BE2C (cell line): ENCODE data around the gene DOCK9.

Source experiments
- DNase-seq: peaks from one replicate; pipeline ENCODE4 v3.0.0-alpha.2; 2020
- H3K27me3 ChIP-seq: fragments of 250-450 bp; sonication (Bioruptor Pico); 2 replicates; pipeline ENCODE4 v1.5.1; 2020; ENCODE audit warnings: mild to moderate bottlenecking
- H3K36me3 ChIP-seq: fragments of 250-450 bp; sonication (Bioruptor Pico); 2 replicates; pipeline ENCODE4 v1.5.1; 2020; ENCODE audit warnings: mild to moderate bottlenecking
- H3K4me1 ChIP-seq: fragments of 250-450 bp; sonication (Bioruptor Pico); 2 replicates; pipeline ENCODE4 v1.5.1; 2020
- H3K4me3 ChIP-seq: 2 replicates; pipeline ENCODE4 v1.5.1; 2011; ENCODE audit warnings: low read depth, low read length
- H3K9me3 ChIP-seq: fragments of 250-450 bp; sonication (Bioruptor Pico); 2 replicates; pipeline ENCODE4 v1.5.1; 2020
- TF ChIP-seq, protein P1 (sequence below): IDR thresholded peaks from 2 replicates; pipeline ENCODE4 v1.5.1; 2012; ENCODE audit warnings: mild to moderate bottlenecking, low read depth, low read length

Gene DOCK9

DNA sequence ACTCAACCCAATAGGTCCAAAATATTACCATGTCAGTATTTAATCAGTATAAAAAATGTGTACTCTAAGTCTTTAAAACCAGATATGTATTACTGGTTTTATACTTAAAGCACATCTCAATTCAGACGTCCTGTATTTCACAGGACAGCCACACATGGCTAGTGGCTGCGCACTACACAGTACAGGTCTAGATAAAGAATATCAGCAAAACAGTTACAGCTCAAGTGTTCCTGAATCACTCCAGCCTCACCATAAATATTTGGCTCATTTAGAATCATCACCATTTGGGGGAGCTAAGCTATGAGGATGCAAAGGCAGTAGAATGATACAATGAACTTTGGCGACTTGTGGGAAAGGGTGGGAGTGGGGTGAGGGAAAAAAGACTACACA is 89.0 kb downstream of the DOCK9 start:
- Histone ChIP-seq H3K4me3 (no peak overlapping the region), H3K36me3 (no peaks in the 10 kb centered on the region), H3K9me3 (no peaks in the 10 kb centered on the region), H3K4me1 (no peaks in the 10 kb centered on the region), H3K27me3 (peaks cover 49% of the 10 kb centered on the region)
- TF ChIP-seq, protein P1, sequence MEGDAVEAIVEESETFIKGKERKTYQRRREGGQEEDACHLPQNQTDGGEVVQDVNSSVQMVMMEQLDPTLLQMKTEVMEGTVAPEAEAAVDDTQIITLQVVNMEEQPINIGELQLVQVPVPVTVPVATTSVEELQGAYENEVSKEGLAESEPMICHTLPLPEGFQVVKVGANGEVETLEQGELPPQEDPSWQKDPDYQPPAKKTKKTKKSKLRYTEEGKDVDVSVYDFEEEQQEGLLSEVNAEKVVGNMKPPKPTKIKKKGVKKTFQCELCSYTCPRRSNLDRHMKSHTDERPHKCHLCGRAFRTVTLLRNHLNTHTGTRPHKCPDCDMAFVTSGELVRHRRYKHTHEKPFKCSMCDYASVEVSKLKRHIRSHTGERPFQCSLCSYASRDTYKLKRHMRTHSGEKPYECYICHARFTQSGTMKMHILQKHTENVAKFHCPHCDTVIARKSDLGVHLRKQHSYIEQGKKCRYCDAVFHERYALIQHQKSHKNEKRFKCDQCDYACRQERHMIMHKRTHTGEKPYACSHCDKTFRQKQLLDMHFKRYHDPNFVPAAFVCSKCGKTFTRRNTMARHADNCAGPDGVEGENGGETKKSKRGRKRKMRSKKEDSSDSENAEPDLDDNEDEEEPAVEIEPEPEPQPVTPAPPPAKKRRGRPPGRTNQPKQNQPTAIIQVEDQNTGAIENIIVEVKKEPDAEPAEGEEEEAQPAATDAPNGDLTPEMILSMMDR: no peak
- no peak for DNase-seq

DNA sequence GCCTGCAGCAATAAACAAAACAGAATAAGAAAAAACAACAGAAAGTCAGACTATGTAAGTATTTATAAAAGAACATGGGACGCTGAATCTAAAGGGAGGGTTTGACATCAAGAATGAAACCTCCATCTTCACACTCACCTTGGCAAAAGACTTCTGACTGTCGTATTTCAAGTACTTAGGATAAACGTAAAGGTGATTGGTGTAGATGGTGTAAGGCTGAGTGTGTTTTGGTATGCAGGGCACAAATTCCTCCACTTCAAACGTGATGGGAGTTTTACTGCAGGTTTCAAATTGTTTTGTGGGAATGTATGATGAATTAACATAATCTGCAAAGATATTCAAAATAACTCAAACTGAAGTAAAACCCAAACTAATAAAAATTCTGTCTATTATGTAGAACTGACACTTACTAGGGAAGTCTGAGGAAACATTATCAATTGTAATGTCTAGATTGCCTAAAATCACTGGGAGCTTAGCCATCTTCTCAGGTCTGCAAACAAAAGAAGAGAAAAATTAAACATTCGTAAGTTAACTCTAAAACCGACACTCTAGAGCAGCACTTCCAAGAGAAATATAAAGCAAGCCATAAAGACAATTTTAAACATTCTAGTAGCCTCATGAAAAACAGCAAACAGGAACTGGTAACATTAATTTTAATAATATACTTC is 89.5 kb downstream of the DOCK9 start:
- DNase-seq: no peak
- H3K36me3 ChIP-seq: no peaks in the 10 kb centered on the region
- H3K9me3 ChIP-seq: no peaks in the 10 kb centered on the region
- TF ChIP-seq, protein P1: no peak
- no peak overlapping the region for H3K4me3 ChIP-seq
- no peaks in the 10 kb centered on the region for H3K4me1 ChIP-seq
- peaks cover 44% of the 10 kb centered on the region for H3K27me3 ChIP-seq

DNA sequence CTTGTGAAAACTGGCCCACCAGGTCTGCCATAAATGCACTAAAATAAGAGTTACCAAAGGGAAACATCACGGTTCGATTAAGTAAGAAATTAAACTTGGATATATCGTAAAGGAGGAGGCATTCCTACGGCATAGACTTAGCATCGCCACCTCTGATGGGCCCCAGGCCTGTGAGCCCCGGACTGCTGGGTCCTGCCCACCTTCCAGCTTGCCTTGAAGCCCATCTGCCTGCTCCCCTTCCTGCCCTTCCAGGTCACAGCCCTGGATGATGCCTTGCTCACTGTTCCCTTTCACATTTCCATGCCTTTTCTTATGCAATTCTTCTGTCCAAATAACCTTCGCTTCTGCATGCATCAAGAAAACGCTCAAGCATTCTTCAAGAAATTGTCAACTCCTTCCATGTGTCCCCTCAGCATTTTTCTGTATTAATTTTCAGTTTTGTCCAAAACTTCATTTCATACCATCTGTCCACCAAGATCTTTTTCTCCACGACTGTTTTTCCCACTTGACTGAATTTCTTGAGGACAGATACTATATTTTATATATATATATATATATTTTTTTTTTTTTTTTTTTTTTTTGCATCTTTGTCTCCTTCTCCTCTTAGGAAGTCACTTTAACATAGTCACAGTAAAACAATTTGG is 91.2 kb downstream of the DOCK9 start:
- no peak for DNase-seq
- H3K36me3 ChIP-seq: no peaks in the 10 kb centered on the region
- peaks cover 44% of the 10 kb centered on the region for H3K27me3 ChIP-seq
- H3K4me1 ChIP-seq: no peaks in the 10 kb centered on the region
- no peak overlapping the region for H3K4me3 ChIP-seq
- TF ChIP-seq, protein P1: no peak
- H3K9me3 ChIP-seq: no peaks in the 10 kb centered on the region

DNA sequence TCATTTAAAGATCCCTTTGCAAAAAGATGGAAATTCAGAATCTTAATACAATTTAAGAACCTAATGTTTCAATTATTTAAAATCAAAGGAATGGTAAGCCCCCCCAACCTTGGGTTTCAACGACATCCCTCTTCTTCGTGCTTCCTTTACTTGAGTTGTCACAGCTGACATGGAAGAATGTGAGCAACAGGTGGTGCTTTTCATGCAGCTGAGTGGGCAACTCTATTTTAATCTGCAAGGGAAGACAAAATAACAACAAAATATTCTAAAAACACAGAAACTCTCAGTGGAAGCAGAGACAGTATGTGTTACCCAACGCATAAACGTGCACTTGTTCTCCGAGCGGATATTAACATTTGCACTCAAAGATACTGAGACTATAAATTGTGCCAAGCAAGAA is 92.3 kb downstream of the DOCK9 start:
- Histone ChIP-seq H3K9me3 (no peaks in the 10 kb centered on the region), H3K4me1 (no peaks in the 10 kb centered on the region), H3K27me3 (peaks cover 39% of the 10 kb centered on the region), H3K36me3 (no peaks in the 10 kb centered on the region), H3K4me3 (no peak overlapping the region)
- DNase-seq: no peak
- TF ChIP-seq, protein P1: no peak

DNA sequence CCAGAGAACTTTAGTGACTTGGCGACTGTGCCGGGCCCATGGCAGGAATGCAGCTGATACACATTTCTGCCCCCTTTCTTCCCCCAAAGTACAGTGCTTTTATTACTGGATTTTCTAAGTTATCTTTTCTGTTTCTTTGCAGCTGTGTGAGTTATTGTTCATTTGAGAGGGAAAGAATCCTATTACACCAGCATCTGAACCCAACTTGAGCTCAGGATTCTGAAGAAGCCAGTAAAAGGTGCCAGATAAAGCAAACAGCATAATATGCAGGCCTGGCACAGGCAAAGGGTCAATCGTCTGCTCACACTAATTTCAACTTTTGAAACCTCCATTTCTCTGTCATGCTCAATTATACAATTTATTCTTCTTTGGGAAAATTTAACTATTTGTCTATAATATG is 93.9 kb downstream of the DOCK9 start:
- no peaks in the 10 kb centered on the region for H3K9me3 ChIP-seq
- no peak overlapping the region for H3K4me3 ChIP-seq
- no peak for DNase-seq
- H3K36me3 ChIP-seq: no peaks in the 10 kb centered on the region
- no peaks in the 10 kb centered on the region for H3K4me1 ChIP-seq
- TF ChIP-seq, protein P1: no peak
- H3K27me3 ChIP-seq: peaks cover 25% of the 10 kb centered on the region

DNA sequence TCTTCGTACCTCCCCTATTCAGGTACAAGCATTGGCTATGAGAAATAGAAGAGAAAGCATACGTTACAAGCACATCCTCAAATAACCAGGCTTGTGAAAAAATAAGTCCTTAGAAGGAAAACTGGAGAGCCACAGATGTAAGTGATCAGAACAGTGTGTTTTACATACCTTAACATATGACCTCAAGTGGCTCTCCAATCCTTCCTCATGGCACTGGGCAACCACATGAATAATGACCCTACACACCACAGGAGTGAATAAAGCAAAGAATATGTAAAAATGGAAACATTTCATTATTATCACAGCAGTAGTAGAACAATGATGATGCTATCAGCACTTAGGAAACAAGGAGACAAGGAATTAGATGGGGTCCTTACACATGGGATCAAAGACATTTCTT is 96.5 kb downstream of the DOCK9 start:
- no peak overlapping the region for H3K4me3 ChIP-seq
- DNase-seq: no peak
- no peaks in the 10 kb centered on the region for H3K36me3 ChIP-seq
- TF ChIP-seq, protein P1: no peak
- H3K27me3 ChIP-seq: peaks cover 11% of the 10 kb centered on the region; the same call in 1 of the 2 replicates
- H3K9me3 ChIP-seq: no peaks in the 10 kb centered on the region
- no peaks in the 10 kb centered on the region for H3K4me1 ChIP-seq
